VCaP (cell line): ENCODE data around the gene MRPL46.
"Not testable (repeated sequence)": the region's sequence is repeated elsewhere in the genome, so short reads cannot be mapped to it uniquely, and the experiment has no call there.

ENCODE experiments used
- H3K27ac ChIP-seq: fragments of 450-650 bp; 2 replicates; pipeline ENCODE4 v1.5.1; 2017
- CTCF ChIP-seq: fragments of 450-650 bp; conservative IDR thresholded peaks from 2 replicates; pipeline ENCODE4 v1.5.1; 2017; ENCODE audit warnings: mild to moderate bottlenecking, moderate library complexity

Gene MRPL46

DNA sequence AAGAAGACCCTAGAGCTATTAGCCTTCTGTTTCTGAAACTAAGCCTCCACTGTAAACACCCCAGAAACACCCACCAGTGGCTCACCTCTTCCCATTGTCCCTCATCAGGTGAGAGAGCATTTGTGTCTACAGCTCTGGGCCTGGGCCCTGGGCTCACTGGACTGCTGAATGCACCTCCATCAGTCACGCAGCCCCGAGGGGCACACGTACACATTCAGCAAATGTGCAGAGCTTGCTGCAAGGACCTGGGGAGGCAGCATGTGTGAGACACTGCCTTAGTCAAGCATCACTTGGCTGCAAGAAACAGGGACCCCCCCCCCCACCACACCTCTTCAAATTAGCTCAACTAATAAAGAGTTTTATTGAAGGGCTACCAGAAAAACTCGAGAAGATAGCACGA is 29.0 kb downstream of the MRPL46 start:
- TF ChIP-seq CTCF: no peak
- H3K27ac ChIP-seq: no peak overlapping the region

DNA sequence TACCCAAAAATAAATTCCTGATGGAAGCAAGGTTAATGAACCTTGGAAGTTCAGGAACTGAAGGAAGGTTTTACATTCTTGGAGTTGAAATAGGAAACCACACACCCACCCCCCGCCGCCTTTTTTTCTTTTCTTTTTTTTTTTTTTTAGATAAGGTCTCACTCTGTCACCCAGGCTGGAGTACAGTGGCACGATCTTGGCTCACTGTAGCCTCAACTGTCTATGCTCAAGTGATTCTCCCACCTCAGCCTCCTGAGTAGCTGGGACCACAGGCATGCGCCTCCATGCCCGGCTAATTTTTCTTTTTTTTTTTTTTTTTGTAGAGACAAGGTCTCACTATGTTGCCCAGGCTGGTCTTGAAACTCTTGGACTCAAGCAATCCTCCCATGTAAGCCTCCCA is 33.1 kb downstream of the MRPL46 start:
- H3K27ac ChIP-seq: not testable (repeated sequence)

- TF ChIP-seq CTCF: no peak
These were observed 34.0 kb downstream of the MRPL46 start for GRCh38 chr15:88433046-88433685.

GRCh38 chr15:88431441-88431840 is 35.7 kb downstream of the MRPL46 start:
- no peak for TF ChIP-seq CTCF
- no peak overlapping the region for H3K27ac ChIP-seq

More at GRCh38 chr15:88433046-88433685, 34.0 kb downstream of the MRPL46 start:
- H3K27ac ChIP-seq: no peak overlapping the region

GRCh38 chr15:88430051-88430450 is 37.1 kb downstream of the MRPL46 start:
- H3K27ac ChIP-seq: no peak overlapping the region
- TF ChIP-seq CTCF: no peak

GRCh38 chr15:88428805-88429605 is 38.2 kb downstream of the MRPL46 start:
- no peak for TF ChIP-seq CTCF
- H3K27ac ChIP-seq: no peak overlapping the region

DNA sequence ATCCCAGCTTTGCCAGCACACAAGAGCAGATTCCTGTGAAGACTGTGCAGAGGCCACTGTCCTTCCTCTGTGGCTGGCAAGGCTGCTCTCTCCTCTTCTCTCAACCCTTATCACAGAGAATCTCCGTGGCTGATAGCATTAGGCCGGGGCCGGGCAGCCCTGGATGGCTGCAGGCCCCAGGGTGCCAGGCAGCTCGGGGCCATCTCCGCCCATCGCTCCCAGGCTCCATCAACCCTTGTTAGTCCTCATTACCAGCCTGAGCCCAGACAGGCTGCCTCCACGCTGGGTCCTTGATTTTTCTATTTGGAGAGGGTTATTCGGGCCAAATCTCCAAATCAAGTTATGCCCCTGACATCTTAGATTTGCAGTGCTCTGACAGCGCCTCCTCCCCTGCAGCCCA is 39.1 kb downstream of the MRPL46 start:
- no peak for TF ChIP-seq CTCF

GRCh38 chr15:88426304-88426703 is 40.9 kb downstream of the MRPL46 start:
- no peak for TF ChIP-seq CTCF
- no peak overlapping the region for H3K27ac ChIP-seq

More for the DNA sequence above, 39.1 kb downstream of the MRPL46 start:
- H3K27ac ChIP-seq: no peak overlapping the region
